TTC549 (cell line): ENCODE results near the gene TEDC1.

ENCODE experiments used
- FAIRE-seq: peaks from 2 replicates; lab custom pipeline; 2012; peaks lifted over from hg19 to GRCh38; lab: Jason Lieb, UNC

Gene TEDC1

GRCh38 chr14:105474483-105475268 is 16.4 kb upstream of the TEDC1 start, which contains the start of gene CRIP2:
Gene CRIP2, plus strand, starts transcription at chr14:105474821. Its CDS starts 42 bp downstream, at chr14:105474863.
- no peak for FAIRE-seq

DNA sequence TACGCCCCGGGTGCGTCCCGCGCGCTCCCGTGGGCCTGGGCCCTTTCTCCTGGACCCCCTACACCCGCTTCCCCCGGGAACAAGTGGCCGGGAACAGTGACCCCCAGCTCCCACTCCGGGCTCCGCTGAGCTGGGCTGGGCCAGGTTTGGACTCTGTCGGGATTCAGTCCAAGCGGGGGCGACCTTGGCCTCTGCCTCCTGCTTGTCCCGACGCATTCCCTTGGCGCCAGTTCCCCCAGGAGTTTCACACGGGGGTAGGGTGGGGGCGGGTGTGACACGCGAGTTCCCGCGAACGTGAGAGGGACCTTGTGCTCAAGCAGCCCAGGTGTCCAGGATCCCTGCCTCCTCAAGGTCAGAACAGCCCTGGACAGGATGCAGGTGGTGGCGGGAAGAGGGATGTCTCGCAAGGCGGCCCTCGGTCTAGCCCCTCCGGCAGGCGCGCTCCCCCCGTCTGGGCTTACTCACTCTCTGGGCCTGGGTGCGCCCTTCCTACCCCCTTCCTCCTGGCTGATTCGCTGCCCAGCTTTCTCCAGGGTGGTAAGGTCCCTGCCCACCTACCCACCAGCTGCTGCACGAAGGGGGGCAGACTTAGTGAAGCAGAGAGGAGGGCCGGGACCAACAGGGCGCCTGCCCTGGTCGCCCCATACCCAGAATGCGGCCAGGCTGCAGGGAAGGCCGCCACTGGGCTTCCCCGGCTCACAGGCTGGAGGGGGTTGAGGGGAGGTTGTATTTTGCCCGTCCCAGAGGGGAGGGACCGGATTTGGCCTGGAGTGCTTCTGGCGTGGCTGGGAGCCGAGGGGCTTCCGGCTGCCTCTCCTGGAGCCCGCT is 15.6 kb upstream of the TEDC1 start:
- no peak for FAIRE-seq

GRCh38 chr14:105476097-105476830 is 14.8 kb upstream of the TEDC1 start:
- no peak for FAIRE-seq

- FAIRE-seq: no peak
These were observed 14.0 kb upstream of the TEDC1 start for GRCh38 chr14:105476831-105477659.

DNA sequence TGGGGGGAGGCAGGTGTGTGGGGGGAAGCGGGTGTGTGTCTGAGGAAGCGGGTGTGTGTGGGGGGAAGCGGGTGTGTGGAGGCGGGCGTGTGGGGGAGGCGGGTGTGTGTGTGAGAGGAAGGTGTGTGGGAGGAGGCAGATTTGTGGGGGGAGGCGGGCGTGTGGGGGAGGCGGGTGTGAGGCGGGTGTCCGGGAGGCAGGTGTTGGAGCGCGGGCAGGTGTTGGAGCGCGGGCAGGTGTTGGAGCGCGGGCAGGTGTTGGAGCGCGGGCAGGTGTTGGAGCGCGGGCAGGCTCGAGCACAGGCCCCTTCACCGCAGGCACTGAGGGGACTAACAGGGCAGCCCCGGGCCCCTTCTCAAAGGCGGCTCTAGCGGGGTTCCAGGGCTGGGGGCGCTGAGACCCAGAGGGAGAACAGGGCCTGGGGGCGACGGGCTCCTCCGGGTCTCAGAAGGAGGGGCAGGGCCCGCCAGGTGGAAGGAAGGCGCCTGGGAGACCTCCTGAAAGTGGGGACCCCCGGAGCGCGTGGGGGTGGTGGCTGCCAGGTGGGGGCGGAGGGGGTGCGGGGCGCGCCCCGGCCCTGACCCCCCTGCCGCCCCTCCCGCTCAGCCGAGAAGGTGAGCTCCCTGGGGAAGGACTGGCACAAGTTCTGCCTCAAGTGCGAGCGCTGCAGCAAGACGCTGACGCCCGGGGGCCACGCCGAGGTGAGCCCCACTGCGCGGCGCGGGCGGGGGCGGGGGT is 13.2 kb upstream of the TEDC1 start:
- FAIRE-seq: no peak

GRCh38 chr14:105478398-105479251 is 12.4 kb upstream of the TEDC1 start:
- FAIRE-seq: no peak

DNA sequence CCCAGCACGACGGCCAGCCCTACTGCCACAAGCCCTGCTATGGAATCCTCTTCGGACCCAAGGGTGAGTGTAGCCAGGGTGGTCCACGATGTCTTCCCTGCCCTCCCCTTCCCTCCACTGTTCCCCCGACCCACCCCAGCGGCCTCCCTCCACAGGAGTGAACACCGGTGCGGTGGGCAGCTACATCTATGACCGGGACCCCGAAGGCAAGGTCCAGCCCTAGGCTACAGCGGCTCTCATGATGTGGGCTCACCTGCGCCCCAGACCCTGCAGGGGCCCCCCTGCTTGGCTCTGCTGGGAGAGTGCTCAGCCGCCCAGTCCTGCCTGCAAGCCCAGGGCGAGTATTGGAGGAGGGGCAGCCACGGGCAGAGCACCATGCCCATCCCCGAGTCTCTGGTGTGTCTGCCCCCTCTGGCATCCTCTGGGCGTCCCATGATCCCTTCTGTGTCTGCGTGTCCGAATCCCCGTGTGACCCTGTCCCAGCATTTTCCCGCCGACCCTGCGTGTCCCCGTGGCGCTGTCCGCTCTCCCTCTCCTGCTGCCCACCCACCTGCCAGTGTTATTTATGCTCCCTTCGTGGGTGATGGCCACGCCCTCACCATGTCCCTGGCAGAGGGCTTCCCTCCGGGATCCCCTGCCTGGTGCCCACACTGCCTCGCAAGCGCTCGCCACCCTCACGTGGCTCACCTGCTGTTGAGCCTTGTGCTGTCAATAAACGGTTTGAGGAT is 11.5 kb upstream of the TEDC1 start:
- no peak for FAIRE-seq

GRCh38 chr14:105480199-105480746 is 10.8 kb upstream of the TEDC1 start:
- no peak for FAIRE-seq

GRCh38 chr14:105480807-105481801 is 9.9 kb upstream of the TEDC1 start:
- peak; percentile 86 for FAIRE-seq

- no peak for FAIRE-seq
These were observed 9.1 kb upstream of the TEDC1 start for GRCh38 chr14:105481886-105482457.

GRCh38 chr14:105482486-105483110 is 8.4 kb upstream of the TEDC1 start:
- no peak for FAIRE-seq

DNA sequence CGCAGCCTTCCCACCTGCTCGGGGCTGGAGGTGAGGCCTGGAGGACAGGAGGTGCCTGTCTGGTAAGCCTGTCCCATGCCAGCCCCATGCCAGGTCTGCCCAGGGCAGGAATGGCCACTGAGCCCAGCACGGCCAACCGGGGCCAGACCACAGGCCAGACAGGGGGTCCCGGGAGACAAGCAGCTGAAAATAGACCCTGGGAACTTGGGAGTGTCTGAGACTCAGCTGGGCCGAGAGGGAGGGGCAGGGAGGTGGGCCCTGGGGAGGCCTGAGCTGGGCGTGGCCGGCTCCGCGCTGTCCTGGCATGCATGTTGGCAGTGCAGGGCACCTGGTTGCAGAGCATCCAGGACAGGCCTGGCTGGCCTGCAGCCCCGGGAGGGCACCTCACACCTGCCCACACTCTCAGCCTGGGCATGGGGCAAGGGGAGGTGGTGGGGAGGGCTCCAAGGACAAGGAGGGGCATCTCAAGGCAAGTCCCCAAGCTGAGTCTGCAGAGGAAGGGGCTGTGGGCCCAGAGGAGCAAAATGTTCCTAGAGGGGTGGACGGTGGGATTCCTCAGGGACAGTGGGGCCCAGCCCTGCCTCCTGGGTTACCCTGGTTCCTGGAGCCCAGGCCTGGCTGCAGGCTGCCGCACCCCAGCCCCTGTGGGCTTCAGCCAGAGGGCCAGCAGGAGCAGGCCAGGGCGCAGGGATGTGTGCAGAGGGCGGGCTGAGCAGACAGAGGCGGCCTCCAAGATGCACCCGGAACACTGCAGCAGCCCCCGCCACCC is 7.6 kb upstream of the TEDC1 start:
- FAIRE-seq: no peak

DNA sequence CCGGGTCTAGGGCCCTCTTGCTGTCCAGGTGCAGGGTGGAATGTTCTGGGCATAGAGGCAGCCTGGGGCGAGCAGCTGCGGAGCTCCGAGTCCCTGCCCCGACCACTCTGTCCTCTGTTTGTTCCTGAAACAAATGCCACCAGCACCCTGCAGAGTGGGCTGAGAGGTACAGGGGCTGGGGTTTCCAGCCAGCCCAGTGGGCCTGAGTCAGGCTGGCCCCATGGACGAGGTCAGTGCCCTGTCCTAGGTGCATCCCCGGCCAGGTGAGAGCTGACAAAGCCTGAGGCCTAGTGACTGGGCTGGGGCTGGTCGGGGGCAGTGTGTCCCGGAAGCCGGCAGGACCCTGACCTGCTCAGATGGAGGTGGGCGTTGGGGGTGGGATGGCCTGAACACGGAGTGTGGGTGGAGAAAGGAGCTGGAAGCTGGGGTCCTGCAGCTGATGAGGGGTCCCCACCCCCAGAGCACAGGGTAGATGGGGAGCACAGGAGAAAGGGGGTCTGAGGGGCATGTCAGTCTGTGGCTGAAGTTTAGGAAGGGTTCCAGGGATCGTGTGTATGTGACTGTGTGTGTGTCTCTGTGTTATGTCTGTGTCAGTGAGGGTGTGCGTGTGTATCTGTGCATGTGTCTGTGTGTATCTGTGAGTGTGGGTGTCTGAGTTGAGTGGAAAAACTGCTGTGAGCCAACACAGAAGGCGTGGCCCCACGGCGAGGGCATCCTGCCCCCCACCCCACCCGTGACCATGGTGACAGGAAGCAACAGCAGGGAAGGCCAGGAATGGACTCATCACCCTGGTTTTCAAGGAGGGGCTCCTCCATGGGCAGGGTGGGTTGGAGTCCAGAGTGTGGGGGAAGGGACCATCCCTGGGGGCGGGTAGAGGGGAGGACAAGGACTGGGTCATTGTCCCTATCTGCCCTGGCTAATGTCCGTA is 6.7 kb upstream of the TEDC1 start:
- FAIRE-seq: no peak

- FAIRE-seq: no peak
These were observed 6.1 kb upstream of the TEDC1 start for GRCh38 chr14:105484997-105485393.

DNA sequence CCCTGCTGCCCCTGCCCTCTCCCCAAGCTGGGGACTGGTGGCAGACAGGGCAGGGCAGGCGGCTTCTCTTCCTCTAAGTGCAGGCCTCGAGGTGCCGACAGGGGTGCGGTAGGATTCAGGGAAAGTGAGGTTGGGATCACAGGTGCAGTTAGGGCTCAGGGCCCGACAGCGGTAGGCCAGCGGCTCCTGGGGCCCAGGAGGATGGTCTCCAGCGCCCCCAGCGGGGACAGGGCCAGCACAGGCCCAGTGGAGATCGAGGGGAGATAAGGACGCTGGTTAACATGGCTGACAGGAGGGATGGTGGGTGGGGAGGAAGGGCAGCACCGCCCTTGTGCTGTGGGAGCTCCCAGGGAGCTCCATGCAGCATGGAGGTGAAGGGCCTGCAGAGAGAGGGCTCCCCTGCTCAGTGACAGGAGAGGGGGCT is 5.3 kb upstream of the TEDC1 start:
- no peak for FAIRE-seq
